ENCODE measurements around the gene DYNLL2.
"Not testable (repeated sequence)": the region's sequence is repeated elsewhere in the genome, so short reads cannot be mapped to it uniquely, and the experiment has no call there.

DYNLL2 gene

DNA sequence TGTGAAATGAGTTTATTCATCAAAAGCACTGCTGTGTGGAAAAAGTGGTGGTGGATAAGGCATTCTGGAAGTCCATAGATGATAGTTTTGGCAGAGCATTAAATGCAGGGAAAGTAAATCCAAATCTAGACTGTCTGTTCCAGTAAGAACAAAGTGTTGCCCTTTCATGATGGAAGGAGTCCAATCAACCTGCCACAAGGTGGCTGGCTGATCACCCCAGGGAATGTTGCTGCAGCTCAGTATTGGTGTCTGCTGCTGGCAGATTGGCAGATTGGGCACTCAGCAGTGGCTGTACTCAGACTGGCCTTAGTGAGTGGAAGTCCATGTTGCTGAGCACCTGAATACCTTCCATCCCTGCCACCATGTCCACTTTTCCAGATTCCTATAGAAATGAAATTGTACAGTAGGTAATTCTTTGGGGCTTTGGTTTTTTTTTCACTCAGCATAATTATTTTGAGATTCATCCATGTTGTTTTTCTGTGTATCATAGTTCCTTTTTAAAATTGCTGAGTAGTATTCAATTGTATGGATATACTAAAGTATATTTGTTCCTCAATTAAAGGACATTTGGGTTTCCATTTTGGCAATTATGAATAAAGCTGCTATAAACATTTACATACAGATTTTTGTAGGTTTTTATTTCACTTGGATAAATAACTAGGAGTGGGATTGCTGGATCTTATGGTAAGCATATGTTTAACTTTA lies 14.3 kb downstream of the DYNLL2 start:
- no peak for DNase-seq (ENCODE audit: extremely low read depth, low read depth)
- no peak overlapping the region for H3K4me3 ChIP-seq (replicated peaks; ENCODE audit: low read depth, low read length)
- TF ChIP-seq, protein P1, sequence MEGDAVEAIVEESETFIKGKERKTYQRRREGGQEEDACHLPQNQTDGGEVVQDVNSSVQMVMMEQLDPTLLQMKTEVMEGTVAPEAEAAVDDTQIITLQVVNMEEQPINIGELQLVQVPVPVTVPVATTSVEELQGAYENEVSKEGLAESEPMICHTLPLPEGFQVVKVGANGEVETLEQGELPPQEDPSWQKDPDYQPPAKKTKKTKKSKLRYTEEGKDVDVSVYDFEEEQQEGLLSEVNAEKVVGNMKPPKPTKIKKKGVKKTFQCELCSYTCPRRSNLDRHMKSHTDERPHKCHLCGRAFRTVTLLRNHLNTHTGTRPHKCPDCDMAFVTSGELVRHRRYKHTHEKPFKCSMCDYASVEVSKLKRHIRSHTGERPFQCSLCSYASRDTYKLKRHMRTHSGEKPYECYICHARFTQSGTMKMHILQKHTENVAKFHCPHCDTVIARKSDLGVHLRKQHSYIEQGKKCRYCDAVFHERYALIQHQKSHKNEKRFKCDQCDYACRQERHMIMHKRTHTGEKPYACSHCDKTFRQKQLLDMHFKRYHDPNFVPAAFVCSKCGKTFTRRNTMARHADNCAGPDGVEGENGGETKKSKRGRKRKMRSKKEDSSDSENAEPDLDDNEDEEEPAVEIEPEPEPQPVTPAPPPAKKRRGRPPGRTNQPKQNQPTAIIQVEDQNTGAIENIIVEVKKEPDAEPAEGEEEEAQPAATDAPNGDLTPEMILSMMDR (IDR thresholded peaks at IDR 0.05; ENCODE audit: low read depth, low read length, missing control alignments): no peak

GRCh38 chr17:58100506-58100905 lies 17.3 kb downstream of the DYNLL2 start:
- no peak overlapping the region for H3K4me3 ChIP-seq (replicated peaks; ENCODE audit: low read depth, low read length)
- no peak for DNase-seq (ENCODE audit: extremely low read depth, low read depth)
- TF ChIP-seq, protein P1 (IDR thresholded peaks at IDR 0.05; ENCODE audit: low read depth, low read length, missing control alignments): no peak

GRCh38 chr17:58101898-58102297 lies 18.7 kb downstream of the DYNLL2 start:
- not testable (repeated sequence) for H3K4me3 ChIP-seq (replicated peaks; ENCODE audit: low read depth, low read length); DNase-seq (ENCODE audit: extremely low read depth, low read depth)

- H3K4me3 ChIP-seq (replicated peaks; ENCODE audit: low read depth, low read length): no peak overlapping the region
- DNase-seq (ENCODE audit: extremely low read depth, low read depth): no peak
- TF ChIP-seq, protein P1 (IDR thresholded peaks at IDR 0.05; ENCODE audit: low read depth, low read length, missing control alignments): no peak
Observed at GRCh38 chr17:58105093-58105492, 21.9 kb downstream of the DYNLL2 start.

- TF ChIP-seq, protein P1 (IDR thresholded peaks at IDR 0.05; ENCODE audit: low read depth, low read length, missing control alignments): no peak
- no peak overlapping the region for H3K4me3 ChIP-seq (replicated peaks; ENCODE audit: low read depth, low read length)
- no peak for DNase-seq (ENCODE audit: extremely low read depth, low read depth)
Observed at GRCh38 chr17:58107306-58107705, 24.1 kb downstream of the DYNLL2 start.

DNA sequence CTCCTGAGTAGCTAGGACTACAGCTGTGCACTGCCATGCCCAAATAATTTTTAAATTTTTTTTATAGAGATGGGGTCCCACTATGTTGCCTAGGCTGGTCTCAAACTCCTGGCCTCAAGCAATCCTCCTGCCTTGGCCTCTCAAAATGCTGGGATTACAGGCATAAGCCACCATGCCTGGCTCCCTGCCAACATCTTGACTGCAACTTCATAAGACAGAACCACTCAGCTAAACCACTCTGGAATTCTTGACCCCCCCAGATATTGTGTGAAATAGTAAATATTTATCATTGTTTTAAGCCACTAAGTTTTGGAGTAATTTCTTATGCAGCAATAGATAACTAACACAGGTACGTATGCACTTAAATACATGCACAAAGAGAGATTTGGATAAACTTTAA lies 26.0 kb downstream of the DYNLL2 start:
- TF ChIP-seq, protein P1 (IDR thresholded peaks at IDR 0.05; ENCODE audit: low read depth, low read length, missing control alignments): no peak
- no peak for DNase-seq (ENCODE audit: extremely low read depth, low read depth)
- H3K4me3 ChIP-seq (replicated peaks; ENCODE audit: low read depth, low read length): no peak overlapping the region

- TF ChIP-seq, protein P1 (IDR thresholded peaks at IDR 0.05; ENCODE audit: low read depth, low read length, missing control alignments): no peak
- no peak overlapping the region for H3K4me3 ChIP-seq (replicated peaks; ENCODE audit: low read depth, low read length)
- no peak for DNase-seq (ENCODE audit: extremely low read depth, low read depth)
Observed at GRCh38 chr17:58110012-58110411, 26.8 kb downstream of the DYNLL2 start.

All from HFF-Myc (cell line).